ENCODE results near the gene LIN7A. TPM values are rescaled to one million over a fixed set of nuclear protein-coding genes. Genes with fewer than 3 reads are reported as not detected.

The LIN7A gene
- total RNA-seq, 5 donors from 2014 or later (not counting 1 experiment from before 2014, with no cell fraction given), result 0.03 to 0.12 TPM; not detected in 3

GRCh38 chr12:80843969-80844368 lies 93.8 kb downstream of the LIN7A start:
- no peaks in the 10 kb centered on the region for H3K9me3 ChIP-seq
- H3K36me3 ChIP-seq (ENCODE audit: control insufficient read depth in 2 of 2, extremely low read depth in 1 of 2, insufficient read depth in 1 of 2, low read length in 1 of 2), result no peaks in the 10 kb centered on the region
- Mint-ChIP-seq H3K4me1 (no peaks in the 10 kb centered on the region), H3K4me3 (no peak overlapping the region), H3K27me3 (no peaks in the 10 kb centered on the region), H3K27ac (no peak overlapping the region), H3K36me3 (no peaks in the 10 kb centered on the region), H3K9me3 (peaks cover 0 to 5% (median 3%) of the 10 kb centered on the region in 3 donors)
- DNase-seq (no peak), ATAC-seq (replicated peaks in 1 of 4) (no peak)
- no peak overlapping the region for H3K27ac ChIP-seq (ENCODE audit: low read length)
- POLR2A ChIA-PET, result no interaction called here
- H3K27me3 ChIP-seq (replicated peaks in 1 of 2; ENCODE audit: control insufficient read depth in 2 of 2, extremely low read depth in 1 of 2, insufficient read depth in 2 of 2, low read length in 1 of 2), result no peaks in the 10 kb centered on the region
- WGBS (ENCODE audit: insufficient coverage), result no CpG with 5 or more reads among the region's 1 CpG
- no peak overlapping the region for H3K4me3 ChIP-seq (ENCODE audit: control insufficient read depth in 1 of 2, extremely low read depth in 1 of 2, low read length in 1 of 2)
- no peaks in the 10 kb centered on the region for H3K4me1 ChIP-seq (ENCODE audit: control insufficient read depth in 1 of 2, extremely low read depth in 1 of 2, insufficient read depth in 2 of 2, low read length in 2 of 2)
- CTCF ChIA-PET, result no interaction called here

- Mint-ChIP-seq H3K27me3 (no peaks in the 10 kb centered on the region), H3K36me3 (no peaks in the 10 kb centered on the region), H3K9me3 (peaks cover 0 to 3% (median 0%) of the 10 kb centered on the region in 3 donors), H3K27ac (no peak overlapping the region), H3K4me1 (no peaks in the 10 kb centered on the region), H3K4me3 (no peak overlapping the region)
- Histone ChIP-seq H3K27ac (ENCODE audit: low read length) (no peak overlapping the region), H3K36me3 (ENCODE audit: control insufficient read depth in 2 of 2, extremely low read depth in 1 of 2, insufficient read depth in 1 of 2, low read length in 1 of 2) (no peaks in the 10 kb centered on the region), H3K9me3 (no peaks in the 10 kb centered on the region), H3K4me1 (ENCODE audit: control insufficient read depth in 1 of 2, extremely low read depth in 1 of 2, insufficient read depth in 2 of 2, low read length in 2 of 2) (no peaks in the 10 kb centered on the region), H3K4me3 (ENCODE audit: control insufficient read depth in 1 of 2, extremely low read depth in 1 of 2, low read length in 1 of 2) (no peak overlapping the region), H3K27me3 (replicated peaks in 1 of 2; ENCODE audit: control insufficient read depth in 2 of 2, extremely low read depth in 1 of 2, insufficient read depth in 2 of 2, low read length in 1 of 2) (no peaks in the 10 kb centered on the region)
- ChIA-PET CTCF (interaction anchor here in 1 of 2 donors (0.6 kb wide), 1 partner anchor 100 kb away, joined by 4 read pairs; no protein-coding TSS in a partner anchor), POLR2A (no interaction called here)
- no CpG with 5 or more reads among the region's 1 CpG for WGBS (ENCODE audit: insufficient coverage)
- ATAC-seq (replicated peaks in 1 of 4) (no peak), DNase-seq (no peak)
Measured at GRCh38 chr12:80838708-80839107, 99.0 kb downstream of the LIN7A start.

GRCh38 chr12:80838024-80838658 lies 99.6 kb downstream of the LIN7A start:
- ATAC-seq (replicated peaks in 1 of 4), result no peak
- Histone ChIP-seq H3K36me3 (ENCODE audit: control insufficient read depth in 2 of 2, extremely low read depth in 1 of 2, insufficient read depth in 1 of 2, low read length in 1 of 2) (no peaks in the 10 kb centered on the region), H3K4me1 (ENCODE audit: control insufficient read depth in 1 of 2, extremely low read depth in 1 of 2, insufficient read depth in 2 of 2, low read length in 2 of 2) (no peaks in the 10 kb centered on the region), H3K27ac (ENCODE audit: low read length) (no peak overlapping the region), H3K27me3 (replicated peaks in 1 of 2; ENCODE audit: control insufficient read depth in 2 of 2, extremely low read depth in 1 of 2, insufficient read depth in 2 of 2, low read length in 1 of 2) (no peaks in the 10 kb centered on the region), H3K9me3 (no peaks in the 10 kb centered on the region), H3K4me3 (ENCODE audit: control insufficient read depth in 1 of 2, extremely low read depth in 1 of 2, low read length in 1 of 2) (no peak overlapping the region)
- H3K27ac Mint-ChIP-seq, result no peak overlapping the region
- H3K4me1 Mint-ChIP-seq, result no peaks in the 10 kb centered on the region
- ChIA-PET POLR2A (no interaction called here), CTCF (interaction anchor here in 1 of 2 donors (1.0 kb wide), 1 partner anchor 291 kb away, joined by 3 read pairs; no protein-coding TSS in a partner anchor)
- H3K4me3 Mint-ChIP-seq, result no peak overlapping the region
- no peaks in the 10 kb centered on the region for H3K27me3 Mint-ChIP-seq
- WGBS (ENCODE audit: insufficient coverage), result 100% methylated on average over 1 of the region's 4 CpGs
- peaks cover 0 to 3% (median 0%) of the 10 kb centered on the region in 3 donors for H3K9me3 Mint-ChIP-seq
- no peak for DNase-seq
- no peaks in the 10 kb centered on the region for H3K36me3 Mint-ChIP-seq

GRCh38 chr12:80837342-80837978 lies 100.3 kb downstream of the LIN7A start:
- H3K36me3 ChIP-seq (ENCODE audit: control insufficient read depth in 2 of 2, extremely low read depth in 1 of 2, insufficient read depth in 1 of 2, low read length in 1 of 2), result no peaks in the 10 kb centered on the region
- Mint-ChIP-seq H3K27me3 (no peaks in the 10 kb centered on the region), H3K4me1 (no peaks in the 10 kb centered on the region), H3K27ac (no peak overlapping the region), H3K4me3 (no peak overlapping the region), H3K9me3 (peaks cover 0 to 3% (median 0%) of the 10 kb centered on the region in 3 donors), H3K36me3 (no peaks in the 10 kb centered on the region)
- H3K27ac ChIP-seq (ENCODE audit: low read length), result no peak overlapping the region
- ChIA-PET CTCF (interaction anchor here in 1 of 2 donors (1.0 kb wide), 1 partner anchor 292 kb away, joined by 3 read pairs; no protein-coding TSS in a partner anchor), POLR2A (no interaction called here)
- no peaks in the 10 kb centered on the region for H3K27me3 ChIP-seq (replicated peaks in 1 of 2; ENCODE audit: control insufficient read depth in 2 of 2, extremely low read depth in 1 of 2, insufficient read depth in 2 of 2, low read length in 1 of 2)
- DNase-seq (no peak), ATAC-seq (replicated peaks in 1 of 4) (no peak)
- no peaks in the 10 kb centered on the region for H3K9me3 ChIP-seq
- H3K4me3 ChIP-seq (ENCODE audit: control insufficient read depth in 1 of 2, extremely low read depth in 1 of 2, low read length in 1 of 2), result no peak overlapping the region
- no CpG with 5 or more reads among the region's 5 CpGs for WGBS (ENCODE audit: insufficient coverage)
- no peaks in the 10 kb centered on the region for H3K4me1 ChIP-seq (ENCODE audit: control insufficient read depth in 1 of 2, extremely low read depth in 1 of 2, insufficient read depth in 2 of 2, low read length in 2 of 2)

- H3K27me3 Mint-ChIP-seq, result no peaks in the 10 kb centered on the region
- no peak overlapping the region for H3K27ac ChIP-seq (ENCODE audit: low read length)
- peaks cover 0 to 7% (median 0%) of the 10 kb centered on the region in 3 donors for H3K9me3 Mint-ChIP-seq
- 0% methylated on average over 1 of the region's 1 CpG for WGBS (ENCODE audit: insufficient coverage)
- ChIA-PET CTCF (no interaction called here), POLR2A (no interaction called here)
- no peaks in the 10 kb centered on the region for H3K36me3 Mint-ChIP-seq
- H3K36me3 ChIP-seq (ENCODE audit: control insufficient read depth in 2 of 2, extremely low read depth in 1 of 2, insufficient read depth in 1 of 2, low read length in 1 of 2), result no peaks in the 10 kb centered on the region
- DNase-seq (no peak), ATAC-seq (replicated peaks in 1 of 4) (no peak)
- no peak overlapping the region for H3K4me3 Mint-ChIP-seq
- H3K27me3 ChIP-seq (replicated peaks in 1 of 2; ENCODE audit: control insufficient read depth in 2 of 2, extremely low read depth in 1 of 2, insufficient read depth in 2 of 2, low read length in 1 of 2), result no peaks in the 10 kb centered on the region
- H3K4me3 ChIP-seq (ENCODE audit: control insufficient read depth in 1 of 2, extremely low read depth in 1 of 2, low read length in 1 of 2), result no peak overlapping the region
- no peaks in the 10 kb centered on the region for H3K9me3 ChIP-seq
- no peak overlapping the region for H3K27ac Mint-ChIP-seq
- no peaks in the 10 kb centered on the region for H3K4me1 Mint-ChIP-seq
- H3K4me1 ChIP-seq (ENCODE audit: control insufficient read depth in 1 of 2, extremely low read depth in 1 of 2, insufficient read depth in 2 of 2, low read length in 2 of 2), result no peaks in the 10 kb centered on the region
Measured at GRCh38 chr12:80834724-80835123, 103.0 kb downstream of the LIN7A start.

- POLR2A ChIA-PET, result no interaction called here
- H3K4me3 Mint-ChIP-seq, result no peak overlapping the region
- CTCF ChIA-PET, result no interaction called here
- ATAC-seq (replicated peaks in 1 of 4) (no peak), DNase-seq (no peak)
- H3K27me3 Mint-ChIP-seq, result no peaks in the 10 kb centered on the region
- no peak overlapping the region for H3K27ac Mint-ChIP-seq
- Histone ChIP-seq H3K4me1 (ENCODE audit: control insufficient read depth in 1 of 2, extremely low read depth in 1 of 2, insufficient read depth in 2 of 2, low read length in 2 of 2) (no peaks in the 10 kb centered on the region), H3K27ac (ENCODE audit: low read length) (no peak overlapping the region), H3K36me3 (ENCODE audit: control insufficient read depth in 2 of 2, extremely low read depth in 1 of 2, insufficient read depth in 1 of 2, low read length in 1 of 2) (no peaks in the 10 kb centered on the region), H3K9me3 (no peaks in the 10 kb centered on the region), H3K27me3 (replicated peaks in 1 of 2; ENCODE audit: control insufficient read depth in 2 of 2, extremely low read depth in 1 of 2, insufficient read depth in 2 of 2, low read length in 1 of 2) (no peaks in the 10 kb centered on the region), H3K4me3 (ENCODE audit: control insufficient read depth in 1 of 2, extremely low read depth in 1 of 2, low read length in 1 of 2) (no peak overlapping the region)
- no peaks in the 10 kb centered on the region for H3K4me1 Mint-ChIP-seq
- WGBS (ENCODE audit: insufficient coverage), result no CpG with 5 or more reads among the region's 4 CpGs
- H3K36me3 Mint-ChIP-seq, result no peaks in the 10 kb centered on the region
- peaks cover 0 to 7% (median 3%) of the 10 kb centered on the region in 3 donors for H3K9me3 Mint-ChIP-seq
Measured at GRCh38 chr12:80830533-80831088, 107.1 kb downstream of the LIN7A start.
